Measurements from ENCODE around the gene TBC1D19. TPM values are rescaled to one million over a fixed set of nuclear protein-coding genes. Genes with fewer than 3 reads are reported as not detected.

TBC1D19 gene
- total and polyA plus RNA-seq, 9 of the 15 experiments (the other 6 are each of a cell fraction or from before 2014, with no cell fraction given), result 0.73 to 5.6 (median 3.7) TPM

- Histone ChIP-seq H3K27ac (ENCODE audit: extremely low read depth, low read depth, low read length) (no peak overlapping the region), H3K27me3 (ENCODE audit: control insufficient read depth in 2 of 2, insufficient read depth in 2 of 2, low read length in 2 of 2) (no peaks in the 10 kb centered on the region), H3K79me2 (ENCODE audit: control insufficient read depth, insufficient read depth, low read length) (no peaks in the 10 kb centered on the region), H3K36me3 (ENCODE audit: control insufficient read depth, insufficient read depth, low read length) (no peaks in the 10 kb centered on the region; the same call in 2 of the 3 replicates), H2AFZ (ENCODE audit: low read depth, low read length) (no peak overlapping the region), H3K9ac (ENCODE audit: insufficient read depth in 1 of 2, low read depth in 2 of 2, low read length in 2 of 2) (no peak overlapping the region), H3K4me3 (no peak overlapping the region), H4K20me1 (replicated peaks; ENCODE audit: control insufficient read depth, insufficient read depth, low read length) (no peaks in the 10 kb centered on the region), H3K9me3 (replicated peaks; ENCODE audit: control insufficient read depth, insufficient read depth, low read depth, low read length) (no peaks in the 10 kb centered on the region), H3K4me1 (replicated peaks in 1 of 2; ENCODE audit: control insufficient read depth in 2 of 2, insufficient read depth in 2 of 2, low read length in 2 of 2) (peaks cover 2 to 16% of the 10 kb centered on the region in 2 experiments; a peak in 2 of 5 replicates), H3K4me2 (ENCODE audit: insufficient read depth, low read length) (no peak overlapping the region), H3K9me1 (ENCODE audit: control insufficient read depth, insufficient read depth, low read length) (no peaks in the 10 kb centered on the region)
- ChIA-PET POLR2A (no interaction called here), CTCF (ENCODE audit: low intra/inter-chr PET ratio) (no interaction called here)
- WGBS (ENCODE audit: insufficient coverage, low coverage, missing lambda C conversion rate), result 61% methylated on average over 2 of the region's 2 CpGs
- intact Hi-C loops (cut with micrococcal nuclease), result no loop called here
- DNase-seq (ENCODE audit: extremely low read depth in 1 of 4, low spot score in 3 of 4), result no peak
- FAIRE-seq, result peak; percentile 67
- no peak for ATAC-seq
- TF ChIP-seq CEBPB (tag; IDR thresholded peaks at IDR 0.05) (no peak), RNF2 (IDR thresholded peaks at IDR 0.05) (no peak), ZNF408 (CRISPR knock-in tag; IDR thresholded peaks at IDR 0.05; ENCODE audit: low read depth) (no peak), DIDO1 (tag; IDR thresholded peaks at IDR 0.05; ENCODE audit: low read depth) (no peak), JUNB (CRISPR knock-in tag; conservative IDR thresholded peaks at IDR 0.05) (no peak), MAZ (CRISPR knock-in tag; conservative IDR thresholded peaks at IDR 0.05 in 1 of 2, IDR thresholded peaks at IDR 0.05 in 1 of 2) (no peak), FOSL1 (tag; conservative IDR thresholded peaks at IDR 0.05) (peak; percentile 47; the same call in 1 of the 2 replicates)
- BruUV-seq (replicated peaks), result no TSS peak
- in situ Hi-C loops (cut with MboI), result no loop called here
These were observed 178.8 kb downstream of the TBC1D19 start for GRCh38 chr4:26762650-26763049.

- no peak overlapping the region for H3K4me3 ChIP-seq
- no peaks in the 10 kb centered on the region; the same call in 2 of the 3 replicates for H3K36me3 ChIP-seq (ENCODE audit: control insufficient read depth, insufficient read depth, low read length)
- POLR2A ChIA-PET, result no interaction called here
- H4K20me1 ChIP-seq (replicated peaks; ENCODE audit: control insufficient read depth, insufficient read depth, low read length), result no peaks in the 10 kb centered on the region
- H3K4me2 ChIP-seq (ENCODE audit: insufficient read depth, low read length), result no peak overlapping the region
- in situ Hi-C loops (cut with MboI), result no loop called here
- H3K9ac ChIP-seq (ENCODE audit: insufficient read depth in 1 of 2, low read depth in 2 of 2, low read length in 2 of 2), result no peak overlapping the region
- H3K9me1 ChIP-seq (ENCODE audit: control insufficient read depth, insufficient read depth, low read length), result no peaks in the 10 kb centered on the region
- CTCF ChIA-PET (ENCODE audit: low intra/inter-chr PET ratio), result no interaction called here
- no peaks in the 10 kb centered on the region for H3K27me3 ChIP-seq (ENCODE audit: control insufficient read depth in 2 of 2, insufficient read depth in 2 of 2, low read length in 2 of 2)
- intact Hi-C loops (cut with micrococcal nuclease), result no loop called here
- FAIRE-seq (no peak), DNase-seq (ENCODE audit: extremely low read depth in 1 of 4, low spot score in 3 of 4) (no peak), ATAC-seq (no peak)
- BruUV-seq (replicated peaks), result no TSS peak
- H2AFZ ChIP-seq (ENCODE audit: low read depth, low read length), result no peak overlapping the region
- H3K79me2 ChIP-seq (ENCODE audit: control insufficient read depth, insufficient read depth, low read length), result no peaks in the 10 kb centered on the region
- H3K27ac ChIP-seq (ENCODE audit: extremely low read depth, low read depth, low read length), result no peak overlapping the region
- H3K4me1 ChIP-seq (replicated peaks in 1 of 2; ENCODE audit: control insufficient read depth in 2 of 2, insufficient read depth in 2 of 2, low read length in 2 of 2), result peaks cover 2 to 16% of the 10 kb centered on the region in 2 experiments; a peak in 2 of 5 replicates
- WGBS (ENCODE audit: insufficient coverage, low coverage, missing lambda C conversion rate), result 46% methylated on average over 2 of the region's 2 CpGs
- no peaks in the 10 kb centered on the region for H3K9me3 ChIP-seq (replicated peaks; ENCODE audit: control insufficient read depth, insufficient read depth, low read depth, low read length)
- TF ChIP-seq MECOM (CRISPR knock-in tag; IDR thresholded peaks at IDR 0.05) (no peak), CSDE1 (IDR thresholded peaks at IDR 0.05) (no peak), FOXO4 (CRISPR knock-in tag; IDR thresholded peaks at IDR 0.05) (no peak), TFE3 (CRISPR knock-in tag; IDR thresholded peaks at IDR 0.05) (no peak), ZFX (CRISPR knock-in tag; IDR thresholded peaks at IDR 0.05) (no peak), NCOR1 (IDR thresholded peaks at IDR 0.05) (no peak), HIVEP1 (CRISPR knock-in tag; IDR thresholded peaks at IDR 0.05) (no peak), ZNF764 (CRISPR knock-in tag; IDR thresholded peaks at IDR 0.05; ENCODE audit: low read depth) (no peak), PHF21A (IDR thresholded peaks at IDR 0.05; ENCODE audit: borderline replicate concordance, low read depth) (no peak), ZNF668 (CRISPR knock-in tag; IDR thresholded peaks at IDR 0.05) (no peak)
These were observed 179.2 kb downstream of the TBC1D19 start for GRCh38 chr4:26763063-26763462.
